H1 (cell line): ENCODE results near the gene RGS14. TPM values are rescaled to one million over a fixed set of nuclear protein-coding genes. Genes with fewer than 3 reads are reported as not detected.
"Not testable (repeated sequence)": the region's sequence is repeated elsewhere in the genome, so short reads cannot be mapped to it uniquely, and the experiment has no call there.

Source experiments
- CTCF ChIA-PET: fragments of 300-600 bp; sonication (Branson Sonifier 250); formaldehyde crosslinking; loops from one replicate; lab custom pipeline; 2021; ENCODE audit not compliant: partially characterized antibody; lab: Charles Lee
- POLR2A ChIA-PET: fragments of 300-600 bp; sonication (Branson Sonifier 250); formaldehyde crosslinking; loops from one replicate; lab custom pipeline; 2021; ENCODE audit warnings: inconsistent platforms; ENCODE audit not compliant: partially characterized antibody; lab: Charles Lee
- DNase-seq, 2 experiments: peaks; one replicate each; pipeline versions ENCODE4 v3.0.0 to v3.0.0-alpha.2; 2010 to 2022; ENCODE audit warnings: low spot score in 2 of 2, low read depth in 1 of 2, mixed read lengths in 1 of 2
- FAIRE-seq: peaks from 2 replicates; lab custom pipeline; 2011; peaks lifted over from hg19 to GRCh38; lab: Jason Lieb, UNC
- H2AFZ ChIP-seq: 2 replicates; pipeline ENCODE4 v1.8.1; 2012; ENCODE audit warnings: low read length, inconsistent platforms
- H2AK5ac ChIP-seq: 2 replicates; pipeline ENCODE4 v1.6.1; 2013; ENCODE audit warnings: low read depth, low read length
- H2BK120ac ChIP-seq: replicated peaks from 2 replicates; pipeline ENCODE3; 2013; ENCODE audit warnings: low read depth, low read length, inconsistent platforms
- H2BK12ac ChIP-seq: 2 replicates; pipeline ENCODE4 v1.6.1; 2013; ENCODE audit warnings: low read depth, low read length
- H2BK15ac ChIP-seq: 2 replicates; pipeline ENCODE4 v1.6.1; 2013; ENCODE audit warnings: low read length
- H2BK20ac ChIP-seq: 2 replicates; pipeline ENCODE4 v1.6.1; 2013; ENCODE audit warnings: low read length
- H2BK5ac ChIP-seq: 2 replicates; pipeline ENCODE4 v1.6.1; 2013; ENCODE audit warnings: low read depth, low read length
- H3K14ac ChIP-seq: 2 replicates; pipeline ENCODE4 v1.6.1; 2013; ENCODE audit warnings: inconsistent platforms; ENCODE audit not compliant: insufficient read length
- H3K18ac ChIP-seq: 2 replicates; pipeline ENCODE4 v1.6.1; 2013; ENCODE audit warnings: low read length; ENCODE audit errors: extremely low read depth
- H3K23ac ChIP-seq: 2 replicates; pipeline ENCODE4 v1.6.1; 2013; ENCODE audit warnings: inconsistent platforms; ENCODE audit not compliant: insufficient read length
- H3K23me2 ChIP-seq: 2 replicates; pipeline ENCODE4 v1.6.1; 2013; ENCODE audit warnings: low read depth, low read length
- H3K27ac ChIP-seq: 2 replicates; pipeline ENCODE4 v1.6.1; 2011; ENCODE audit warnings: low read depth, low read length, inconsistent platforms
- H3K27me3 ChIP-seq, 4 experiments: replicated peaks in 1 of 4; 1 replicate in 1 of 4; 2 replicates in 3 of 4; pipeline versions ENCODE4 v1.6.1 to v1.8.1; 2011 to 2013; ENCODE audit warnings: low read length in 3 of 4, mild to moderate bottlenecking in 3 of 4, inconsistent platforms in 2 of 4, mixed read lengths in 2 of 4, moderate library complexity in 1 of 4; ENCODE audit not compliant: control insufficient read depth in 3 of 4, insufficient read depth in 3 of 4; ENCODE audit errors: extremely low read depth in 1 of 4
- H3K36me3 ChIP-seq, 4 experiments: 2 replicates each; pipeline versions ENCODE4 v1.6.1 to v1.8.1; 2011 to 2013; ENCODE audit warnings: mild to moderate bottlenecking in 4 of 4, low read length in 3 of 4, moderate library complexity in 2 of 4, control low read depth in 1 of 4, inconsistent platforms in 1 of 4; ENCODE audit not compliant: insufficient read depth in 4 of 4, control insufficient read depth in 2 of 4
- H3K4ac ChIP-seq: replicated peaks from 2 replicates; pipeline ENCODE3; 2013; ENCODE audit warnings: low read length, low read depth, mixed read lengths, inconsistent platforms; ENCODE audit not compliant: insufficient read length
- H3K4me1 ChIP-seq, 4 experiments: replicated peaks in 1 of 4; 1 replicate in 1 of 4; 2 replicates in 3 of 4; pipeline versions ENCODE4 v1.6.1 to v1.8.1; 2011 to 2013; ENCODE audit warnings: low read length in 3 of 4, inconsistent platforms in 2 of 4, mixed read lengths in 1 of 4; ENCODE audit not compliant: insufficient read depth in 4 of 4, control insufficient read depth in 3 of 4
- H3K4me2 ChIP-seq, 2 experiments: 2 replicates each; pipeline versions ENCODE4 v1.6.1 to v1.8.1; 2011 to 2013; ENCODE audit warnings: low read depth in 2 of 2, low read length in 2 of 2, control low read depth in 1 of 2, inconsistent platforms in 1 of 2, mild to moderate bottlenecking in 1 of 2; ENCODE audit not compliant: insufficient read depth in 1 of 2
- H3K4me3 ChIP-seq, 4 experiments: fragments of 200-600, 300-600 bp in 1 of 4; sonication (generic), shearing (Covaris generic), sonication (Bioruptor Twin) in 1 of 4; 2 replicates each; pipeline versions ENCODE4 v1.5.1 to v1.8.1; 2011 to 2016; ENCODE audit warnings: low read length in 4 of 4, low read depth in 3 of 4, control low read depth in 2 of 4, inconsistent platforms in 2 of 4, mild to moderate bottlenecking in 2 of 4, mixed read lengths in 1 of 4, moderate library complexity in 1 of 4; ENCODE audit not compliant: insufficient read depth in 2 of 4; ENCODE audit errors: extremely low read depth in 1 of 4
- H3K56ac ChIP-seq: replicated peaks from 2 replicates; pipeline ENCODE3; 2013; ENCODE audit warnings: low read depth, mild to moderate bottlenecking, mixed read lengths, low read length, inconsistent platforms; ENCODE audit not compliant: insufficient read length
- H3K79me1 ChIP-seq: 2 replicates; pipeline ENCODE4 v1.6.1; 2013; ENCODE audit warnings: low read depth, low read length, control low read depth
- H3K79me2 ChIP-seq, 2 experiments: 2 replicates each; pipeline versions ENCODE4 v1.6.1 to v1.8.1; 2012 to 2013; ENCODE audit warnings: low read length in 2 of 2, mild to moderate bottlenecking in 2 of 2, inconsistent platforms in 1 of 2; ENCODE audit not compliant: insufficient read depth in 2 of 2, control insufficient read depth in 1 of 2
- H3K9ac ChIP-seq, 4 experiments: replicated peaks in 1 of 4; 1 replicate in 1 of 4; 2 replicates in 3 of 4; pipeline versions ENCODE4 v1.6.1 to v1.8.1; 2011 to 2013; ENCODE audit warnings: low read depth in 3 of 4, low read length in 3 of 4, control low read depth in 2 of 4, mild to moderate bottlenecking in 2 of 4, moderate library complexity in 2 of 4, inconsistent platforms in 1 of 4; ENCODE audit errors: extremely low read depth in 1 of 4
- H3K9me3 ChIP-seq, 2 experiments: 2 replicates each; pipeline versions ENCODE4 v1.6.1 to v1.8.1; 2012 to 2013; ENCODE audit warnings: mild to moderate bottlenecking in 2 of 2, moderate library complexity in 2 of 2, control low read depth in 1 of 2, inconsistent platforms in 1 of 2, low read depth in 1 of 2, low read length in 1 of 2, mixed read lengths in 1 of 2; ENCODE audit not compliant: insufficient read depth in 2 of 2
- H4K20me1 ChIP-seq, 2 experiments: replicated peaks in 1 of 2; 2 replicates each; pipeline versions ENCODE3 to v1.8.1; 2011 to 2013; ENCODE audit warnings: inconsistent platforms in 2 of 2, low read length in 2 of 2, mild to moderate bottlenecking in 1 of 2; ENCODE audit not compliant: insufficient read depth in 2 of 2, control insufficient read depth in 1 of 2
- H4K5ac ChIP-seq: 2 replicates; pipeline ENCODE4 v1.6.1; 2013; ENCODE audit warnings: low read length, low read depth, mixed read lengths, inconsistent platforms; ENCODE audit not compliant: insufficient read length
- H4K8ac ChIP-seq: 2 replicates; pipeline ENCODE4 v1.8.0; 2013; ENCODE audit warnings: mild to moderate bottlenecking, moderate library complexity, low read length, inconsistent platforms; ENCODE audit not compliant: insufficient read depth; ENCODE audit errors: extremely low read depth
- H4K91ac ChIP-seq: replicated peaks from 2 replicates; pipeline ENCODE3; 2013; ENCODE audit warnings: low read length, mixed read lengths, inconsistent platforms; ENCODE audit not compliant: insufficient read length
- ASH2L ChIP-seq: fragments of 200-600, 300-600 bp; sonication (generic); IDR thresholded peaks from one replicate; pipeline ENCODE4 v1.7.1; 2017; ENCODE audit warnings: low read length
- ATF3 ChIP-seq: IDR thresholded peaks from 2 replicates; pipeline ENCODE4 v1.6.1; 2011; ENCODE audit warnings: low read depth, mild to moderate bottlenecking, low read length; ENCODE audit not compliant: insufficient read depth
- BACH1 ChIP-seq: IDR thresholded peaks from 2 replicates; pipeline ENCODE4 v1.6.1; 2012; ENCODE audit warnings: low read length, improper control_type of control experiment
- CEBPB ChIP-seq: IDR thresholded peaks from 2 replicates; pipeline ENCODE4 v1.6.1; 2012; ENCODE audit warnings: low read depth, low read length
- CHD1 ChIP-seq: IDR thresholded peaks from 2 replicates; pipeline ENCODE4 v1.6.1; 2012; ENCODE audit warnings: low read depth, low read length, improper control_type of control experiment
- SIRT6 ChIP-seq: IDR thresholded peaks from one replicate; pipeline ENCODE4 v1.7.1; 2012; ENCODE audit warnings: low read length, inconsistent platforms
- WGBS, 2 experiments: shearing (Covaris generic) in 1 of 2; methylation state at CpG; one replicate each; pipeline versions ENCODE4 v1.1.6 to v1.1.7; 2013 to 2015; ENCODE audit warnings: low lambda C conversion rate in 2 of 2, mixed read lengths in 2 of 2, inconsistent platforms in 1 of 2, low coverage in 1 of 2, missing lambda C conversion rate in 1 of 2; ENCODE audit not compliant: insufficient replicate concordance in 2 of 2, insufficient coverage in 1 of 2, insufficient read length in 1 of 2; ENCODE audit errors: extremely low coverage in 1 of 2, missing lambda C conversion rate in 1 of 2; 5-methylcytosine and 5-hydroxymethylcytosine counted together
- polyA plus RNA-seq, 7 experiments: library from polyadenylated mRNA; depleted of rRNA in 3 of 7; stranded (reverse) in 5 of 7; unstranded in 2 of 7; fragments of >200 nt in 5 of 7; fragments of 200-250 nt in 2 of 7; gene quantifications; 1 replicate in 5 of 7; 2 replicates in 1 of 7; 4 replicates in 1 of 7; pipeline versions ENCODE4 v1.2.1 to v1.2.3, GENCODE V29; 2011 to 2013; ENCODE audit warnings: missing spikeins in 2 of 7, mixed read lengths in 2 of 7
- total RNA-seq: library from RNA; stranded (reverse); fragmentation: NEBNext Ultra II Directional; extraction: Animal tissue kit (Norgen Biotek cat#: 25700); gene quantifications from 2 replicates; pipeline ENCODE4 v1.2.1, GENCODE V29; 2021

The RGS14 gene
- total and polyA plus RNA-seq, 2 of the 8 experiments (the other 6 are each of a cell fraction or from before 2014, with no cell fraction given) = 24.4 to 46.1 TPM

GRCh38 chr5:177414481-177414880, 56.8 kb downstream of the RGS14 start (continued):
- TF ChIP-seq SIRT6 (no peak), CHD1 (no peak), CEBPB (no peak), ATF3 (no peak), ASH2L (no peak), BACH1 (no peak)

DNA sequence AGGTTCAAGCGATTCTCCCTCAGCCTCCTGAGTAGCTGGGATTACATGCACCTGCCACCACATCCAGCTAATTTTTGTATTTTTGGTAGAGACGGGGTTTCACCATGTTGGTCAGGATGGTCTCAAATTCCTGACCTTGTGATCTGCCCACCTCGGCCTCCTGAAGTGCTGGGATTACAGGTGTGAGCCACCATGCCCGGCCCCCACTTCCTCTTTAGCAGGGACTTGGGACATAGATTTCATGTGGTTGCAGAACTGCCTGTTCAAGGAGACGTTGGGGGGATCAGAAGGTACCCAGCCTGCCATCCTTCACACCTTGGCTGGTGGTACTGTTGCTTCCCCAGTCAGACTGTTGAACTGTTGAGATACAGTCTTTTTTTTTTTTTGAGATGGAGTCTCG, 59.4 kb downstream of the RGS14 start:
- H3K4ac ChIP-seq, FAIRE-seq, H3K18ac ChIP-seq, H2BK20ac ChIP-seq, H3K27ac ChIP-seq, H4K5ac ChIP-seq, H3K27me3 ChIP-seq, H3K9ac ChIP-seq, H3K23ac ChIP-seq, H2AFZ ChIP-seq, H3K36me3 ChIP-seq, H4K8ac ChIP-seq, H3K4me3 ChIP-seq, H3K4me2 ChIP-seq, H2BK15ac ChIP-seq, H4K20me1 ChIP-seq, H3K14ac ChIP-seq, H2BK12ac ChIP-seq, H3K23me2 ChIP-seq, H3K4me1 ChIP-seq, H4K91ac ChIP-seq, H2BK120ac ChIP-seq, H3K56ac ChIP-seq, H3K9me3 ChIP-seq, DNase-seq, H3K79me2 ChIP-seq, H3K79me1 ChIP-seq, H2AK5ac ChIP-seq, H2BK5ac ChIP-seq: not testable (repeated sequence)
- CTCF ChIA-PET = interaction anchor here (1.1 to 4.9 kb wide), 6 partner anchors 12 to 74 kb away, joined by 3 to 47 read pairs (median 4); no protein-coding TSS in a partner anchor
- POLR2A ChIA-PET = interaction anchor here (1.2 to 24.2 kb wide), 3 partner anchors 9 to 28 kb away, joined by 4 to 460 read pairs (median 14); partner anchors contain the start of genes GRK6 and PRR7
- WGBS, 2 experiments = 92% methylated on average over 6 of the region's 6 CpGs; no CpG with 5 or more reads in 1 of the 2 experiments
